VCaP (cell line): ENCODE measurements around the gene CYLD.

Source experiments
- H3K27ac ChIP-seq: fragments of 450-650 bp; 2 replicates; pipeline ENCODE4 v1.5.1; 2017
- CTCF ChIP-seq: fragments of 450-650 bp; conservative IDR thresholded peaks from 2 replicates; pipeline ENCODE4 v1.5.1; 2017; ENCODE audit warnings: mild to moderate bottlenecking, moderate library complexity

CYLD gene

GRCh38 chr16:50761267-50761666, 19.4 kb downstream of the CYLD start:
- no peak for TF ChIP-seq CTCF
- no peak overlapping the region for H3K27ac ChIP-seq

GRCh38 chr16:50762241-50762640, 20.4 kb downstream of the CYLD start:
- no peak for TF ChIP-seq CTCF
- H3K27ac ChIP-seq = no peak overlapping the region

- no peak overlapping the region for H3K27ac ChIP-seq
- no peak for TF ChIP-seq CTCF
Observed at GRCh38 chr16:50763211-50763610, 21.3 kb downstream of the CYLD start.

- no peak for TF ChIP-seq CTCF
- no peak overlapping the region for H3K27ac ChIP-seq
Observed at GRCh38 chr16:50765260-50765659, 23.4 kb downstream of the CYLD start.

GRCh38 chr16:50765861-50766260, 24.0 kb downstream of the CYLD start:
- no peak for TF ChIP-seq CTCF
- H3K27ac ChIP-seq = no peak overlapping the region

GRCh38 chr16:50767197-50767596, 25.3 kb downstream of the CYLD start:
- TF ChIP-seq CTCF = no peak
- no peak overlapping the region for H3K27ac ChIP-seq

- no peak for TF ChIP-seq CTCF
- no peak overlapping the region for H3K27ac ChIP-seq
Observed at GRCh38 chr16:50771366-50771765, 29.5 kb downstream of the CYLD start.

GRCh38 chr16:50774405-50774804, 32.5 kb downstream of the CYLD start:
- no peak overlapping the region for H3K27ac ChIP-seq
- no peak for TF ChIP-seq CTCF
